Loucy (cell line): ENCODE results near the gene RAD54L.

Source experiments
- H2AFZ ChIP-seq: fragments of 200-600 bp; sonication (generic); 2 replicates; pipeline ENCODE4 v1.6.0; 2016; ENCODE audit warnings: antibody characterized with exemption, mild to moderate bottlenecking, low read length, moderate library complexity
- H3F3A ChIP-seq: fragments of 200-600 bp; 2 replicates; pipeline ENCODE4 v1.6.0; 2016; ENCODE audit warnings: antibody characterized with exemption, low read depth, mild to moderate bottlenecking
- H3K27me3 ChIP-seq: fragments of 200-600 bp; sonication (generic); 2 replicates; pipeline ENCODE4 v1.6.1; 2014; ENCODE audit warnings: low read length, mild to moderate bottlenecking; ENCODE audit not compliant: insufficient read depth, poor library complexity, severe bottlenecking
- H3K36me3 ChIP-seq: fragments of 200-600 bp; sonication (generic); 2 replicates; pipeline ENCODE4 v1.6.1; 2016; ENCODE audit warnings: low read length; ENCODE audit not compliant: insufficient read depth
- H3K4me1 ChIP-seq: fragments of 200-600 bp; sonication (generic); 2 replicates; pipeline ENCODE4 v1.5.1; 2014; ENCODE audit warnings: low read length, mild to moderate bottlenecking; ENCODE audit not compliant: insufficient read depth, poor library complexity, severe bottlenecking
- H3K4me2 ChIP-seq: fragments of 200-600 bp; sonication (generic); 2 replicates; pipeline ENCODE4 v1.6.0; 2014; ENCODE audit warnings: antibody characterized with exemption, low read length, low read depth, mild to moderate bottlenecking; ENCODE audit not compliant: poor library complexity, severe bottlenecking
- H3K4me3 ChIP-seq: fragments of 200-600 bp; sonication (generic); 2 replicates; pipeline ENCODE4 v1.5.1; 2014; ENCODE audit warnings: low read length, mild to moderate bottlenecking, mixed read lengths; ENCODE audit not compliant: poor library complexity, severe bottlenecking
- H3K79me2 ChIP-seq: fragments of 200-600 bp; sonication (generic); 2 replicates; pipeline ENCODE4 v1.6.1; 2014; ENCODE audit warnings: low read length; ENCODE audit not compliant: insufficient read depth
- H3K9ac ChIP-seq: fragments of 200-600 bp; sonication (generic); 2 replicates; pipeline ENCODE4 v1.6.0; 2014; ENCODE audit warnings: mild to moderate bottlenecking, low read depth, low read length, moderate library complexity; ENCODE audit not compliant: poor library complexity, severe bottlenecking
- H3K9me2 ChIP-seq: fragments of 200-600 bp; sonication (generic); replicated peaks from 2 replicates; pipeline ENCODE4 v1.6.1; 2016; ENCODE audit warnings: low read depth, low read length, mixed read lengths
- H3K9me3 ChIP-seq: fragments of 200-600 bp; sonication (generic); 2 replicates; pipeline ENCODE4 v1.6.1; 2014; ENCODE audit warnings: mild to moderate bottlenecking, antibody characterized with exemption, low read length, low read depth; ENCODE audit not compliant: insufficient read depth
- H4K20me1 ChIP-seq: fragments of 200-600 bp; sonication (generic); 2 replicates; pipeline ENCODE4 v1.6.0; 2014; ENCODE audit warnings: antibody characterized with exemption, low read length, mild to moderate bottlenecking; ENCODE audit not compliant: insufficient read depth, poor library complexity, severe bottlenecking
- EZH2phosphoT487 ChIP-seq: fragments of 200-600 bp; IDR thresholded peaks from 2 replicates; pipeline ENCODE4 v1.6.1; 2018; ENCODE audit warnings: antibody characterized with exemption, mild to moderate bottlenecking, moderate library complexity, borderline replicate concordance
- TF ChIP-seq, protein P1 (sequence below): fragments of 200-600 bp; sonication (generic); conservative IDR thresholded peaks from 2 replicates; pipeline ENCODE4 v1.5.1; 2014; ENCODE audit warnings: mild to moderate bottlenecking, antibody characterized with exemption, low read length

RAD54L gene

GRCh38 chr1:46277658-46278373, 30.3 kb downstream of the RAD54L start:
- Histone ChIP-seq H3K4me1 (no peaks in the 10 kb centered on the region), H2AFZ (no peak overlapping the region), H3K36me3 (peaks cover 87% of the 10 kb centered on the region), H4K20me1 (no peaks in the 10 kb centered on the region), H3K9ac (no peak overlapping the region), H3F3A (no peaks in the 10 kb centered on the region), H3K27me3 (no peaks in the 10 kb centered on the region), H3K9me3 (no peaks in the 10 kb centered on the region), H3K4me3 (no peak overlapping the region), H3K4me2 (no peak overlapping the region), H3K9me2 (no peaks in the 10 kb centered on the region), H3K79me2 (no peaks in the 10 kb centered on the region)
- no peak for TF ChIP-seq EZH2phosphoT487
- TF ChIP-seq, protein P1, sequence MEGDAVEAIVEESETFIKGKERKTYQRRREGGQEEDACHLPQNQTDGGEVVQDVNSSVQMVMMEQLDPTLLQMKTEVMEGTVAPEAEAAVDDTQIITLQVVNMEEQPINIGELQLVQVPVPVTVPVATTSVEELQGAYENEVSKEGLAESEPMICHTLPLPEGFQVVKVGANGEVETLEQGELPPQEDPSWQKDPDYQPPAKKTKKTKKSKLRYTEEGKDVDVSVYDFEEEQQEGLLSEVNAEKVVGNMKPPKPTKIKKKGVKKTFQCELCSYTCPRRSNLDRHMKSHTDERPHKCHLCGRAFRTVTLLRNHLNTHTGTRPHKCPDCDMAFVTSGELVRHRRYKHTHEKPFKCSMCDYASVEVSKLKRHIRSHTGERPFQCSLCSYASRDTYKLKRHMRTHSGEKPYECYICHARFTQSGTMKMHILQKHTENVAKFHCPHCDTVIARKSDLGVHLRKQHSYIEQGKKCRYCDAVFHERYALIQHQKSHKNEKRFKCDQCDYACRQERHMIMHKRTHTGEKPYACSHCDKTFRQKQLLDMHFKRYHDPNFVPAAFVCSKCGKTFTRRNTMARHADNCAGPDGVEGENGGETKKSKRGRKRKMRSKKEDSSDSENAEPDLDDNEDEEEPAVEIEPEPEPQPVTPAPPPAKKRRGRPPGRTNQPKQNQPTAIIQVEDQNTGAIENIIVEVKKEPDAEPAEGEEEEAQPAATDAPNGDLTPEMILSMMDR, result no peak

GRCh38 chr1:46278807-46279206, 31.2 kb downstream of the RAD54L start:
- H2AFZ ChIP-seq, result no peak overlapping the region
- H3K79me2 ChIP-seq, result no peaks in the 10 kb centered on the region
- no peaks in the 10 kb centered on the region for H4K20me1 ChIP-seq
- no peak overlapping the region for H3K9ac ChIP-seq
- H3K4me1 ChIP-seq, result no peaks in the 10 kb centered on the region
- H3F3A ChIP-seq, result no peaks in the 10 kb centered on the region
- H3K36me3 ChIP-seq, result peaks cover 77% of the 10 kb centered on the region
- H3K27me3 ChIP-seq, result no peaks in the 10 kb centered on the region
- H3K9me3 ChIP-seq, result no peaks in the 10 kb centered on the region
- no peaks in the 10 kb centered on the region for H3K9me2 ChIP-seq
- no peak overlapping the region for H3K4me3 ChIP-seq
- TF ChIP-seq EZH2phosphoT487, result no peak
- TF ChIP-seq, protein P1, result no peak
- no peak overlapping the region for H3K4me2 ChIP-seq

DNA sequence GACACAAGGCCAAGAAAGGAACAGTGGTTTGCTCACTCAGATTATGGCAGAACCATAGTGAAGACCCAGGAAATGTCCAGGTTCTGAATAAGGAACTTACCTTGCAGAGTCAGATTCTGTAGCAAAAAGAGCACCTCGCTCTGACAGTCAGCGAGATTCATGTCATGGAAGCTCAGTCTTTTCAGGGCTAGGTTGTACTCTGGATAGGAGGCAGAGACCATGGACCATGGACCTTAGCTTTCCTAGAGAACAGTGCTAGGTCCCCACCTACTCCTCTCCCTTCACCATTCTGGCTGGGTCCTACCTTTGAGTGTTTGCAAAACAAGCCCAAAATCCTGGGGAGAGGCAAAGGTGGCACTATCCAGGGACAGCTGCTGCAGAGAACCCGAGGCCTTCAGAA, 32.5 kb downstream of the RAD54L start:
- H3K4me3 ChIP-seq, result no peak overlapping the region
- H3F3A ChIP-seq, result no peaks in the 10 kb centered on the region
- H4K20me1 ChIP-seq, result no peaks in the 10 kb centered on the region
- H2AFZ ChIP-seq, result no peak overlapping the region
- no peaks in the 10 kb centered on the region for H3K4me1 ChIP-seq
- H3K36me3 ChIP-seq, result peaks cover 70% of the 10 kb centered on the region; the same call in 1 of the 2 replicates
- H3K9me2 ChIP-seq, result no peaks in the 10 kb centered on the region
- TF ChIP-seq EZH2phosphoT487, result no peak
- TF ChIP-seq, protein P1, result no peak
- H3K4me2 ChIP-seq, result no peak overlapping the region
- no peak overlapping the region for H3K9ac ChIP-seq
- no peaks in the 10 kb centered on the region for H3K79me2 ChIP-seq
- no peaks in the 10 kb centered on the region for H3K27me3 ChIP-seq
- H3K9me3 ChIP-seq, result no peaks in the 10 kb centered on the region
